Brain microvascular endothelial cell (primary cell): ENCODE data around the gene TMEM9B.

Experiments used
- DNase-seq: peaks from one replicate; pipeline ENCODE4 v3.0.0-alpha.2; 2020
- H3K27ac ChIP-seq: fragments of 250-450 bp; sonication (Bioruptor Pico); 2 replicates; pipeline ENCODE4 v1.5.1; 2020; ENCODE audit warnings: mild to moderate bottlenecking, moderate library complexity
- H3K27me3 ChIP-seq: fragments of 250-450 bp; sonication (Bioruptor Pico); replicated peaks from 2 replicates; pipeline ENCODE4 v1.5.1; 2020; ENCODE audit warnings: mild to moderate bottlenecking
- H3K36me3 ChIP-seq: fragments of 250-450 bp; sonication (Bioruptor Pico); replicated peaks from 2 replicates; pipeline ENCODE4 v1.5.1; 2020; ENCODE audit warnings: mild to moderate bottlenecking
- H3K4me3 ChIP-seq: 2 replicates; pipeline ENCODE4 v1.5.1; 2011; ENCODE audit warnings: low read depth, mild to moderate bottlenecking, control low read depth, low read length, moderate library complexity
- in situ Hi-C: cut with HindIII; loops from 2 replicates; pipeline ENCODE4 v1.10.0; 2017; ENCODE audit warnings: low sequenced_read_pairs, low pct_ligation_motif_present
- TF ChIP-seq, protein P1 (sequence below): IDR thresholded peaks from 2 replicates; pipeline ENCODE4 v1.5.1; 2011; ENCODE audit warnings: low read depth, mild to moderate bottlenecking, moderate library complexity, low read length, control low read depth, inconsistent platforms; ENCODE audit errors: missing control alignments

Gene TMEM9B

DNA sequence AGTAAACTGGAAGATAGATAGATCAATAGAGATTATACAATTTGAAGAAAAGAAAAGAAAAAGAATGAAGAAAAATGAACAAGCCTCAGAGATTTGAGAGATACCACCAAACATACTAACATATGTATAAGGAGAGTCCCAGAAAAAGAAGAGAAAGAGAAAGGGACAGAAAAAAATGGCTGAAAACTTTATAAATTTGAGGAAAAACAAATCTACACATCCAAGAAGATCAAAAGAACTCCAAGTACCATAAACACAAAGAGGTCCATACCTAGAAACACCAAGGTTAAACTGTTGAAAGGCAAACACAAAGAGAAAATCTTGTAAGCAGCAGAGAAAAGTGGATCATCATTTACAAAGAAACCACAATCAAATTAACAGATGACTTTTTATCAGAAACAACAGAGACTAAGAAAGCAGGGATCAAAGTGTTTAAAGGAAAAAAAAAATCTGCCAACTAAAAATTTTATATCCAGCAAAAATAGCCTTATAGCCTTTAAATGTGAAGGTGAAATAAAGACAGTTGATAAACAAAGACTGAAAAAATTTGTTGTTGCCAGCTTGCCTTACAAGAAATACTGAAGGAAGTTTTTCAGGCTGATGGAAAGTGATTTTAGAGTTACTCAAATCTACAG lies 65.0 kb downstream of the TMEM9B start:
- no peak overlapping the region for H3K4me3 ChIP-seq
- no peak for DNase-seq
- in situ Hi-C loops = no loop called here
- no peaks in the 10 kb centered on the region for H3K36me3 ChIP-seq
- TF ChIP-seq, protein P1, sequence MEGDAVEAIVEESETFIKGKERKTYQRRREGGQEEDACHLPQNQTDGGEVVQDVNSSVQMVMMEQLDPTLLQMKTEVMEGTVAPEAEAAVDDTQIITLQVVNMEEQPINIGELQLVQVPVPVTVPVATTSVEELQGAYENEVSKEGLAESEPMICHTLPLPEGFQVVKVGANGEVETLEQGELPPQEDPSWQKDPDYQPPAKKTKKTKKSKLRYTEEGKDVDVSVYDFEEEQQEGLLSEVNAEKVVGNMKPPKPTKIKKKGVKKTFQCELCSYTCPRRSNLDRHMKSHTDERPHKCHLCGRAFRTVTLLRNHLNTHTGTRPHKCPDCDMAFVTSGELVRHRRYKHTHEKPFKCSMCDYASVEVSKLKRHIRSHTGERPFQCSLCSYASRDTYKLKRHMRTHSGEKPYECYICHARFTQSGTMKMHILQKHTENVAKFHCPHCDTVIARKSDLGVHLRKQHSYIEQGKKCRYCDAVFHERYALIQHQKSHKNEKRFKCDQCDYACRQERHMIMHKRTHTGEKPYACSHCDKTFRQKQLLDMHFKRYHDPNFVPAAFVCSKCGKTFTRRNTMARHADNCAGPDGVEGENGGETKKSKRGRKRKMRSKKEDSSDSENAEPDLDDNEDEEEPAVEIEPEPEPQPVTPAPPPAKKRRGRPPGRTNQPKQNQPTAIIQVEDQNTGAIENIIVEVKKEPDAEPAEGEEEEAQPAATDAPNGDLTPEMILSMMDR = no peak
- no peaks in the 10 kb centered on the region for H3K27me3 ChIP-seq
- no peak overlapping the region for H3K27ac ChIP-seq
